GM23248 (cell line): ENCODE results near the gene AMACR. TPM values are rescaled to one million over a fixed set of nuclear protein-coding genes. Genes with fewer than 3 reads are reported as not detected.

ENCODE experiments used
- DNase-seq: peaks from one replicate; pipeline ENCODE4 v3.0.0-alpha.2; 2015
- H2AFZ ChIP-seq: fragments of 200-600 bp; sonication (generic); 2 replicates; pipeline ENCODE4 v1.6.1; 2016; ENCODE audit warnings: antibody characterized with exemption
- H3F3A ChIP-seq: fragments of 200-600 bp; sonication (generic); 2 replicates; pipeline ENCODE4 v1.6.1; 2016; ENCODE audit warnings: mild to moderate bottlenecking, antibody characterized with exemption, mixed run types; ENCODE audit not compliant: insufficient read depth
- H3K27ac ChIP-seq: fragments of 200-600 bp; sonication (generic); 2 replicates; pipeline ENCODE4 v1.5.1; 2016; ENCODE audit warnings: mild to moderate bottlenecking
- H3K27me3 ChIP-seq: fragments of 200-600 bp; sonication (generic); replicated peaks from 2 replicates; pipeline ENCODE4 v1.6.1; 2016; ENCODE audit warnings: mild to moderate bottlenecking; ENCODE audit not compliant: insufficient read depth
- H3K36me3 ChIP-seq: fragments of 200-600 bp; sonication (generic); 2 replicates; pipeline ENCODE4 v1.6.1; 2016; ENCODE audit warnings: low read depth, mild to moderate bottlenecking
- H3K4me1 ChIP-seq: fragments of 200-600 bp; sonication (generic); 2 replicates; pipeline ENCODE4 v1.6.1; 2016; ENCODE audit warnings: mild to moderate bottlenecking; ENCODE audit not compliant: insufficient read depth
- H3K4me2 ChIP-seq: fragments of 200-600 bp; sonication (generic); one replicate; pipeline ENCODE4 v1.6.1; 2016; ENCODE audit warnings: mild to moderate bottlenecking; ENCODE audit not compliant: unreplicated experiment
- H3K4me3 ChIP-seq: fragments of 200-600 bp; sonication (generic); 2 replicates; pipeline ENCODE4 v1.5.1; 2016; ENCODE audit warnings: mild to moderate bottlenecking
- H3K79me2 ChIP-seq: fragments of 200-600 bp; sonication (generic); 2 replicates; pipeline ENCODE4 v1.6.1; 2016; ENCODE audit warnings: mild to moderate bottlenecking; ENCODE audit not compliant: insufficient read depth
- H3K9ac ChIP-seq: fragments of 200-600 bp; sonication (generic); 2 replicates; pipeline ENCODE4 v1.6.1; 2016; ENCODE audit warnings: mild to moderate bottlenecking
- H3K9me2 ChIP-seq: fragments of 200-600 bp; sonication (generic); 2 replicates; pipeline ENCODE4 v1.6.1; 2016; ENCODE audit warnings: mixed run types, mild to moderate bottlenecking, moderate library complexity; ENCODE audit not compliant: insufficient read depth
- H3K9me3 ChIP-seq: fragments of 200-600 bp; sonication (generic); one replicate; pipeline ENCODE4 v1.6.1; 2017; ENCODE audit warnings: low read depth
- H4K20me1 ChIP-seq: fragments of 200-600 bp; sonication (generic); 2 replicates; pipeline ENCODE4 v1.6.0; 2016; ENCODE audit not compliant: insufficient read depth
- EZH2 ChIP-seq: fragments of 200-600 bp; sonication (generic); IDR thresholded peaks from 2 replicates; pipeline ENCODE4 v1.6.1; 2018; ENCODE audit warnings: antibody characterized with exemption, mild to moderate bottlenecking; ENCODE audit not compliant: insufficient read depth, poor library complexity, severe bottlenecking
- EZH2phosphoT487 ChIP-seq: fragments of 200-600 bp; sonication (generic); IDR thresholded peaks from 2 replicates; pipeline ENCODE4 v1.6.1; 2018; ENCODE audit warnings: antibody characterized with exemption, moderate library complexity, mild to moderate bottlenecking, low read depth; ENCODE audit not compliant: insufficient read depth
- WGBS, 2 experiments: methylation state at CpG; one replicate each; pipeline ENCODE4 v1.1.6; 2015 to 2017; ENCODE audit warnings: low lambda C conversion rate in 2 of 2, low coverage in 1 of 2; ENCODE audit errors: missing lambda C conversion rate in 2 of 2; 5-methylcytosine and 5-hydroxymethylcytosine counted together
- in situ Hi-C: fragments of 300-500 bp; cut with MboI; formaldehyde crosslinking; loops from 2 replicates; pipeline ENCODE4 v1.15.0; 2020
- polyA plus RNA-seq: library from polyadenylated mRNA; unstranded; fragments of >200 nt; fragmentation: Nextera tagmentation; extraction: Ambion mirVana; gene quantifications from 2 replicates; pipeline ENCODE4 v1.2.1, GENCODE V29; 2016
- total RNA-seq: library from RNA; depleted of rRNA; stranded (reverse); fragments of >200 nt; shearing (Covaris generic); gene quantifications from 2 replicates; pipeline ENCODE4 v1.2.3, GENCODE V29; 2014

Gene AMACR
- total and polyA plus RNA-seq, 2 experiments from 2014 or later, result 22.5 to 22.6 TPM

GRCh38 chr5:34021334-34021733 lies 13.5 kb upstream of the AMACR start:
- H2AFZ ChIP-seq, result 0 out of 2 replicates have a peak overlapping the region, but pooled peaks have one; percentile 76
- peaks cover 22% of the 10 kb centered on the region for H3K4me1 ChIP-seq
- WGBS, 2 experiments, result 94 to 100% methylated on average over 2 of the region's 2 CpGs
- H3K27ac ChIP-seq, result peak overlapping the region; percentile 80
- H3K9me2 ChIP-seq, result no peaks in the 10 kb centered on the region
- DNase-seq, result peak; percentile 17
- no peak for TF ChIP-seq EZH2phosphoT487
- TF ChIP-seq EZH2, result no peak
- in situ Hi-C loops, result loop anchor here (25.0 kb wide), 1 partner anchor 866 kb away; no protein-coding TSS in a partner anchor
- no peaks in the 10 kb centered on the region for H3K79me2 ChIP-seq
- no peak overlapping the region for H3K9ac ChIP-seq
- H3K27me3 ChIP-seq, result no peaks in the 10 kb centered on the region
- no peaks in the 10 kb centered on the region for H3K36me3 ChIP-seq
- H3K9me3 ChIP-seq, result no peaks in the 10 kb centered on the region
- H3K4me2 ChIP-seq, result no peak overlapping the region
- no peak overlapping the region for H3K4me3 ChIP-seq
- H3F3A ChIP-seq, result peaks cover 23% of the 10 kb centered on the region
- no peaks in the 10 kb centered on the region for H4K20me1 ChIP-seq

GRCh38 chr5:34020726-34021125 lies 12.9 kb upstream of the AMACR start:
- Histone ChIP-seq H3K79me2 (no peaks in the 10 kb centered on the region), H3K9me3 (no peaks in the 10 kb centered on the region), H3K9ac (no peak overlapping the region), H3K36me3 (no peaks in the 10 kb centered on the region), H3K4me2 (no peak overlapping the region), H3K4me1 (peaks cover 22% of the 10 kb centered on the region), H3K9me2 (no peaks in the 10 kb centered on the region), H3K27me3 (no peaks in the 10 kb centered on the region), H3F3A (peaks cover 23% of the 10 kb centered on the region), H4K20me1 (no peaks in the 10 kb centered on the region), H3K4me3 (no peak overlapping the region), H2AFZ (no peak overlapping the region), H3K27ac (no peak overlapping the region)
- in situ Hi-C loops, result loop anchor here (25.0 kb wide), 1 partner anchor 867 kb away; no protein-coding TSS in a partner anchor
- WGBS, 2 experiments, result 96 to 100% methylated on average over 1 of the region's 1 CpG
- TF ChIP-seq EZH2 (no peak), EZH2phosphoT487 (no peak)
- DNase-seq, result no peak

DNA sequence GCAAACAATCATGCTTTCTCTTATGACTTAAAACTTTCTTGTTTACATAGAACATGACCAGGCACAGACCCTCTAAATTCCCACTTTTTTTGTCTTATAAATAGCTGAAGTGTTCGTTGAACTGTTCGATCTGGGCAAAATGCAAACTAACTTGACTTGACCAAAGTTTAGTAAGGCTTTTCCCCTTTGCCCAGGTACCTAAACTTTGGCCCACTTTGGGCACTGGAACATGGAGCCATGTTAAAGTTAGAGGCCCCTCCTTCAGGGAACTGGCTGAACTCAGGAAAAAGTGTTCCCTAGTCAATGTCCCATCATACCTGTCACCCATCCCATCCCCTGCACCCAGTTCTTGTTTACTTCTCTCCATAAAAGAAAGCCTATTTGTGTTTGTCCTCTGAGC lies 9.4 kb upstream of the AMACR start:
- Histone ChIP-seq H3K9me3 (no peaks in the 10 kb centered on the region), H4K20me1 (no peaks in the 10 kb centered on the region), H3K4me2 (no peak overlapping the region), H3K27me3 (no peaks in the 10 kb centered on the region), H3K4me1 (peaks cover 14% of the 10 kb centered on the region), H3K36me3 (no peaks in the 10 kb centered on the region), H3F3A (peaks cover 14% of the 10 kb centered on the region), H3K4me3 (no peak overlapping the region), H3K79me2 (no peaks in the 10 kb centered on the region), H3K9me2 (no peaks in the 10 kb centered on the region), H3K9ac (no peak overlapping the region), H2AFZ (no peak overlapping the region), H3K27ac (no peak overlapping the region)
- no peak for DNase-seq
- TF ChIP-seq EZH2phosphoT487 (no peak), EZH2 (no peak)
- WGBS, 2 experiments, result 93 to 99% methylated on average over 2 of the region's 2 CpGs
- in situ Hi-C loops, result loop anchor here (25.0 kb wide), 1 partner anchor 870 kb away; no protein-coding TSS in a partner anchor

GRCh38 chr5:34016750-34017149 lies 8.9 kb upstream of the AMACR start:
- in situ Hi-C loops, result loop anchor here (25.0 kb wide), 1 partner anchor 871 kb away; no protein-coding TSS in a partner anchor

More at GRCh38 chr5:34016750-34017149, 8.9 kb upstream of the AMACR start:
- no peak for DNase-seq
- Histone ChIP-seq H3K4me2 (no peak overlapping the region), H3K9me3 (no peaks in the 10 kb centered on the region), H3K79me2 (no peaks in the 10 kb centered on the region), H4K20me1 (no peaks in the 10 kb centered on the region), H3K4me1 (peaks cover 9% of the 10 kb centered on the region), H3K9me2 (no peaks in the 10 kb centered on the region), H2AFZ (no peak overlapping the region), H3K27ac (no peak overlapping the region), H3K27me3 (no peaks in the 10 kb centered on the region), H3K9ac (no peak overlapping the region), H3K36me3 (no peaks in the 10 kb centered on the region), H3K4me3 (no peak overlapping the region), H3F3A (peaks cover 9% of the 10 kb centered on the region)
- WGBS, 2 experiments, result 90 to 98% methylated on average over 2 of the region's 2 CpGs
- TF ChIP-seq EZH2 (no peak), EZH2phosphoT487 (no peak)
